HFFc6 (cell line): ENCODE data around the gene NXPH4. TPM values are rescaled to one million over a fixed set of nuclear protein-coding genes. Genes with fewer than 3 reads are reported as not detected.
A peak's percentile ranks its signal among the peaks of the same experiment; 100 is the strongest.

Source experiments
- DNase-seq: peaks from one replicate; pipeline ENCODE4 v3.0.0-alpha.2; 2018
- H3K27ac Mint-ChIP-seq: 2 replicates; pipeline ENCODE4 v1.8.0; 2020; ENCODE audit warnings: mild to moderate bottlenecking, mixed read lengths
- H3K27me3 Mint-ChIP-seq: 2 replicates; pipeline ENCODE4 v1.8.0; 2021; ENCODE audit warnings: mild to moderate bottlenecking, moderate library complexity, mixed read lengths; ENCODE audit not compliant: insufficient read depth
- H3K36me3 Mint-ChIP-seq: 2 replicates; pipeline ENCODE4 v1.8.0; 2021; ENCODE audit warnings: low read depth, mixed read lengths
- H3K4me1 Mint-ChIP-seq: 2 replicates; pipeline ENCODE4 v1.8.0; 2020; ENCODE audit warnings: low read depth, mixed read lengths
- H3K4me3 Mint-ChIP-seq: 2 replicates; pipeline ENCODE4 v1.8.0; 2020; ENCODE audit warnings: mild to moderate bottlenecking, moderate library complexity, mixed read lengths
- H3K9me3 Mint-ChIP-seq: 2 replicates; pipeline ENCODE4 v1.8.0; 2020; ENCODE audit warnings: mild to moderate bottlenecking, mixed read lengths
- total RNA-seq, 6 experiments: library from RNA; stranded (reverse); fragmentation: NEBNext Ultra II Directional; extraction: Animal tissue kit (Norgen Biotek cat#: 25700); gene quantifications; 2 replicates in 1 of 6; 3 replicates in 5 of 6; pipeline ENCODE4 v1.2.3, GENCODE V29; 2021
- TF ChIP-seq, protein P1 (sequence below): fragments of 200-600 bp; sonication (generic); IDR thresholded peaks from 2 replicates; pipeline ENCODE4 v1.5.0; 2021; ENCODE audit warnings: antibody characterized with exemption, mild to moderate bottlenecking

Gene NXPH4
- total RNA-seq, 6 experiments from 2014 or later, result 2.9 to 8.2 (median 3.9) TPM

DNA sequence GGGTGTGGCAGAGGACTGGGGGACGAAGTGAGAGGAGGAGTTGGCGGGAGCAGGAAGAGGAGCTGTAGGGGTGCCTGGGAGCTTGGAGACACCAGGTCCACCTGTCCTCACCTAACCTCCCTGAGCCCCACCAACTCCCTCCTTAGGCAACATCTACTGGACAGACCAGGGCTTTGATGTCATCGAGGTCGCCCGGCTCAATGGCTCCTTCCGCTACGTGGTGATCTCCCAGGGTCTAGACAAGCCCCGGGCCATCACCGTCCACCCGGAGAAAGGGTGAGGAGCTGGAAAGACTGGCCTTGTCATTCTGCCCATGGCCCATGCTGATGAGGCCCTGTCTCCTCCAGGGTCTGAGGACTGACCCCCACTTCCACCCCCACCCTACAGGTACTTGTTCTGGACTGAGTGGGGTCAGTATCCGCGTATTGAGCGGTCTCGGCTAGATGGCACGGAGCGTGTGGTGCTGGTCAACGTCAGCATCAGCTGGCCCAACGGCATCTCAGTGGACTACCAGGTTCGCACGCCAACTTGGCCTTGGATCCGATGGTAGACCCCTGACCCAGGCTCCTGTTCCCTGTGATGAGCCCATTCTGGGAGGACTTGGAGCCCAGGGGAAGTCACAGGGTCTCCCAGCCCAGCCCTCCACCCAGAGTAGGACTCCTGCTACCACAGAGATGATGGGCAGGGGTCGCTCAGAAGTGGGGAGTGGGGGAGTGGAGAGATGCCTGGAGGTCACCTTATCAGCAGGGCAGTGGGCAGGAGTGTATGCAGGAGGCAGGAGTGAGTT, 32.5 kb upstream of the NXPH4 start:
- Mint-ChIP-seq H3K4me1 (peaks cover 6% of the 10 kb centered on the region), H3K36me3 (peaks cover 39% of the 10 kb centered on the region), H3K27ac (peak overlapping the region; percentile 49; the same call in 1 of the 2 replicates), H3K27me3 (peaks cover 11% of the 10 kb centered on the region), H3K9me3 (no peaks in the 10 kb centered on the region), H3K4me3 (no peak overlapping the region; the same call in 1 of the 2 replicates)
- DNase-seq, result no peak
- TF ChIP-seq, protein P1, sequence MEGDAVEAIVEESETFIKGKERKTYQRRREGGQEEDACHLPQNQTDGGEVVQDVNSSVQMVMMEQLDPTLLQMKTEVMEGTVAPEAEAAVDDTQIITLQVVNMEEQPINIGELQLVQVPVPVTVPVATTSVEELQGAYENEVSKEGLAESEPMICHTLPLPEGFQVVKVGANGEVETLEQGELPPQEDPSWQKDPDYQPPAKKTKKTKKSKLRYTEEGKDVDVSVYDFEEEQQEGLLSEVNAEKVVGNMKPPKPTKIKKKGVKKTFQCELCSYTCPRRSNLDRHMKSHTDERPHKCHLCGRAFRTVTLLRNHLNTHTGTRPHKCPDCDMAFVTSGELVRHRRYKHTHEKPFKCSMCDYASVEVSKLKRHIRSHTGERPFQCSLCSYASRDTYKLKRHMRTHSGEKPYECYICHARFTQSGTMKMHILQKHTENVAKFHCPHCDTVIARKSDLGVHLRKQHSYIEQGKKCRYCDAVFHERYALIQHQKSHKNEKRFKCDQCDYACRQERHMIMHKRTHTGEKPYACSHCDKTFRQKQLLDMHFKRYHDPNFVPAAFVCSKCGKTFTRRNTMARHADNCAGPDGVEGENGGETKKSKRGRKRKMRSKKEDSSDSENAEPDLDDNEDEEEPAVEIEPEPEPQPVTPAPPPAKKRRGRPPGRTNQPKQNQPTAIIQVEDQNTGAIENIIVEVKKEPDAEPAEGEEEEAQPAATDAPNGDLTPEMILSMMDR, result no peak

DNA sequence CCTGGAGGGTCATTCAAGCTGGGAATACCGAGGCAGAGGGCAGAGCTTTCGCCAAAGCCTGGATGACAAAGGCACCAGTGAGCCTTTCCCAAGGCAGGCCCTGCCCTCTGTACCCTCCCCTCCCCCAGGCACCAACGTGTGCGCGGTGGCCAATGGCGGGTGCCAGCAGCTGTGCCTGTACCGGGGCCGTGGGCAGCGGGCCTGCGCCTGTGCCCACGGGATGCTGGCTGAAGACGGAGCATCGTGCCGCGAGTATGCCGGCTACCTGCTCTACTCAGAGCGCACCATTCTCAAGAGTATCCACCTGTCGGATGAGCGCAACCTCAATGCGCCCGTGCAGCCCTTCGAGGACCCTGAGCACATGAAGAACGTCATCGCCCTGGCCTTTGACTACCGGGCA, 31.2 kb upstream of the NXPH4 start:
- Mint-ChIP-seq H3K4me1 (peaks cover 6% of the 10 kb centered on the region), H3K27ac (no peak overlapping the region), H3K36me3 (peaks cover 38% of the 10 kb centered on the region), H3K4me3 (no peak overlapping the region), H3K9me3 (no peaks in the 10 kb centered on the region), H3K27me3 (peaks cover 11% of the 10 kb centered on the region)
- TF ChIP-seq, protein P1, result no peak
- DNase-seq, result no peak

DNA sequence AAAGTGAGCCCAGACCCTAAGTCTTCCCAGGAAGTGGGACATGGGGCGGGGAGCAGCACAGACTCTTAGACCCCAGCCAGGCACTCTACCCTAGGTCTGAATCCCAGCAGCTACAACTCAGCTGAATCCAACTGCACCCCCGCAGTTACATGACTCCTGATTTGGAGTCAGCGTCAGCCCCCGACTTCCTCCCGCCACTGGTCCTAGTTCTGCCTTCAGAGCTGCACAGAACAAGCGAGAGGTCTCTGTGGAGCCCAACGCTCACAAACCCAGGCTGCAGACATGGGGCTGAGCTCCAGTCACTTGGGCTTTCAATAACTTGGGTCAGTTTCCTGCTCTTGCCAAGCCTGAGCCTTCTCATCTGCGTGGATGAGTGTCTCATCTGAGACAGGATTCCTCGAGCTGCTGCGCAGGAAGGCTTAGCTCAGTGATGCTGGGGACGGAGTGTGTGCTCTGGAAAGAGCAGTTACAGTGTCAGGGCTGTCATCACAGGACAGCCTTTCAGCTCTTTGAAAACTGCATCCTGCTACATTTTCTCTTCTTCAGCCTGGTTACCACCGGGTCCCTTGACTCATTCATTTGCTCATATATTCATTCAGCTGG, 30.6 kb upstream of the NXPH4 start:
- DNase-seq, result no peak
- H3K4me3 Mint-ChIP-seq, result no peak overlapping the region
- H3K36me3 Mint-ChIP-seq, result peaks cover 38% of the 10 kb centered on the region
- H3K27me3 Mint-ChIP-seq, result peaks cover 11% of the 10 kb centered on the region
- H3K4me1 Mint-ChIP-seq, result peaks cover 6% of the 10 kb centered on the region
- no peaks in the 10 kb centered on the region for H3K9me3 Mint-ChIP-seq
- TF ChIP-seq, protein P1, result no peak
- no peak overlapping the region for H3K27ac Mint-ChIP-seq

DNA sequence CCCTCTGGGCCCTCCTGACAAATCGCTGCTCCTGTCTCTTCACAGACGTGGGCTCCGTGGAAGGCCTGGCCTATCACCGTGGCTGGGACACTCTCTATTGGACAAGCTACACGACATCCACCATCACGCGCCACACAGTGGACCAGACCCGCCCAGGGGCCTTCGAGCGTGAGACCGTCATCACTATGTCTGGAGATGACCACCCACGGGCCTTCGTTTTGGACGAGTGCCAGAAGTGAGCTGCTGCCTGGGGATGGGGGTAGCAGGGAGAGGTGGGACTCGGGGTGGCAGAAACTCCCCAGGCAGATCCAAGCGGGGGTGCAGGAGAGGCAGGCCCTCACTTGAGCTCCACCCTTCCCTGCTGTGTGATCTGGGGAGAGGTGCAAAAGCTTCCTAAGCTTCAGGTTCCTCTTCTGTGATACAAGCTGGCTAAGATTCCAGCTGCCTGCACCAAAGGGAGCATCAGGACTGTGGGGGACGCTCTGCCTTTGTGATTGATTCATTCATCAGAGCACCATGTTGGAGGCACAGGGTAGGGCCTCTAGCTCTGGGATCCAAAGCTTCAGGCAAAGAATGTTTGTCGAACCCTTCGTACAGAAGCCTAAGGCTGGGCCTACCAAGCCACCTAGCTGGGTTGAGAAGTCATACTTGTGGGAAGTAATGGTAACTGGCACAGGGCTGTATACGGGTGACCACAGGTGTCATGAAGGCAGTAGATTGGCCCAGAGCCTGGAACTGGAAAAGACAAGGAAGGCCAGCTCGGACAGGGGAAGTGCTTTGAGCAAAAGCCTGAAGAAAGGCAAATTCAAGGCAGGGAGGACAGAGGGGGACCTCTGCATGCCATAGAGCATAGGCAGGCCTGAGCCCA, 29.1 kb upstream of the NXPH4 start:
- Mint-ChIP-seq H3K4me3 (no peak overlapping the region), H3K4me1 (peaks cover 6% of the 10 kb centered on the region), H3K27me3 (peaks cover 8% of the 10 kb centered on the region), H3K27ac (peak overlapping the region; percentile 31; the same call in 1 of the 2 replicates), H3K36me3 (peaks cover 41% of the 10 kb centered on the region), H3K9me3 (no peaks in the 10 kb centered on the region)
- DNase-seq, result no peak
- TF ChIP-seq, protein P1, result no peak

DNA sequence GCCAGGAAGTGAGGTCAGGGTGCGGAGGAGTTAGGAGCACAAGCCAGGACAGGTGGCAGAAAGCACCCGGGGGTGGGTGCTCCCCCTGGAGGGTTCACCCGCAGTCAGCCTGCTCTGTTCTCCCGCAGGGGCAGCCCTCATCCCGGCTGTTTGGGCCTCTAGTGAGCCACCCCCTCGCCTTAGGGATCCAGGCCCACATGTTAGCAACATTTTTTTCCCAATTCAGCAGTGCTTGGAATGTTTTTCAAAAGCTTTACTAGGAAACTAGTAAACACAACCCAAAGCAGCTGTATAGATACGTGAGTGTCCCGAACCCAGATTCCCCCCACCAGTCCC, 28.5 kb upstream of the NXPH4 start:
- DNase-seq, result no peak
- no peak overlapping the region for H3K27ac Mint-ChIP-seq
- peaks cover 8% of the 10 kb centered on the region for H3K27me3 Mint-ChIP-seq
- H3K9me3 Mint-ChIP-seq, result no peaks in the 10 kb centered on the region
- peaks cover under 1% of the 10 kb centered on the region; the same call in 1 of the 2 replicates for H3K4me1 Mint-ChIP-seq
- TF ChIP-seq, protein P1, result no peak
- H3K36me3 Mint-ChIP-seq, result peaks cover 37% of the 10 kb centered on the region
- no peak overlapping the region for H3K4me3 Mint-ChIP-seq
